Brain microvascular endothelial cell (primary cell): Measurements from ENCODE around the gene ITGB3.
"Not testable (repeated sequence)": the region's sequence is repeated elsewhere in the genome, so short reads cannot be mapped to it uniquely, and the experiment has no call there.

Experiments
- DNase-seq: peaks from one replicate; pipeline ENCODE4 v3.0.0-alpha.2; 2020
- H3K27ac ChIP-seq: fragments of 250-450 bp; sonication (Bioruptor Pico); 2 replicates; pipeline ENCODE4 v1.5.1; 2020; ENCODE audit warnings: mild to moderate bottlenecking, moderate library complexity
- H3K27me3 ChIP-seq: fragments of 250-450 bp; sonication (Bioruptor Pico); replicated peaks from 2 replicates; pipeline ENCODE4 v1.5.1; 2020; ENCODE audit warnings: mild to moderate bottlenecking
- H3K36me3 ChIP-seq: fragments of 250-450 bp; sonication (Bioruptor Pico); replicated peaks from 2 replicates; pipeline ENCODE4 v1.5.1; 2020; ENCODE audit warnings: mild to moderate bottlenecking
- H3K4me3 ChIP-seq: 2 replicates; pipeline ENCODE4 v1.5.1; 2011; ENCODE audit warnings: low read depth, mild to moderate bottlenecking, control low read depth, low read length, moderate library complexity
- CTCF ChIP-seq: IDR thresholded peaks from 2 replicates; pipeline ENCODE4 v1.5.1; 2011; ENCODE audit warnings: low read depth, mild to moderate bottlenecking, moderate library complexity, low read length, control low read depth, inconsistent platforms; ENCODE audit errors: missing control alignments
- in situ Hi-C: cut with HindIII; loops from 2 replicates; pipeline ENCODE4 v1.10.0; 2017; ENCODE audit warnings: low sequenced_read_pairs, low pct_ligation_motif_present

Gene ITGB3

GRCh38 chr17:47221154-47221553 is 32.5 kb upstream of the ITGB3 start:
- no peak for TF ChIP-seq CTCF
- H3K36me3 ChIP-seq, result no peaks in the 10 kb centered on the region
- in situ Hi-C loops, result no loop called here
- H3K4me3 ChIP-seq, result no peak overlapping the region
- H3K27me3 ChIP-seq, result no peaks in the 10 kb centered on the region
- no peak overlapping the region for H3K27ac ChIP-seq
- DNase-seq, result no peak

- in situ Hi-C loops, result no loop called here
- Histone ChIP-seq H3K27ac (no peak overlapping the region), H3K4me3 (no peak overlapping the region), H3K27me3 (no peaks in the 10 kb centered on the region), H3K36me3 (no peaks in the 10 kb centered on the region)
- no peak for TF ChIP-seq CTCF
- no peak for DNase-seq
These were observed 31.6 kb upstream of the ITGB3 start for GRCh38 chr17:47222047-47222446.

GRCh38 chr17:47223007-47223406 is 30.6 kb upstream of the ITGB3 start:
- Histone ChIP-seq H3K36me3 (no peaks in the 10 kb centered on the region), H3K27me3 (no peaks in the 10 kb centered on the region), H3K4me3 (no peak overlapping the region), H3K27ac (no peak overlapping the region)
- in situ Hi-C loops, result no loop called here
- no peak for DNase-seq
- no peak for TF ChIP-seq CTCF

GRCh38 chr17:47223460-47223859 is 30.2 kb upstream of the ITGB3 start:
- DNase-seq, result no peak
- in situ Hi-C loops, result no loop called here
- TF ChIP-seq CTCF, result no peak
- H3K27me3 ChIP-seq, result no peaks in the 10 kb centered on the region
- H3K27ac ChIP-seq, result no peak overlapping the region
- no peak overlapping the region for H3K4me3 ChIP-seq
- no peaks in the 10 kb centered on the region for H3K36me3 ChIP-seq

- H3K27ac ChIP-seq, H3K36me3 ChIP-seq, H3K27me3 ChIP-seq, DNase-seq, H3K4me3 ChIP-seq, in situ Hi-C loops: not testable (repeated sequence)
These were observed 29.6 kb upstream of the ITGB3 start for GRCh38 chr17:47224077-47224476.

- Histone ChIP-seq H3K4me3 (no peak overlapping the region), H3K27ac (peak overlapping the region; percentile 89), H3K27me3 (no peaks in the 10 kb centered on the region), H3K36me3 (no peaks in the 10 kb centered on the region)
- in situ Hi-C loops, result no loop called here
- no peak for TF ChIP-seq CTCF
- no peak for DNase-seq
These were observed 28.7 kb upstream of the ITGB3 start for GRCh38 chr17:47224966-47225365.
